Measurements from ENCODE around the gene ERAS.

DNA sequence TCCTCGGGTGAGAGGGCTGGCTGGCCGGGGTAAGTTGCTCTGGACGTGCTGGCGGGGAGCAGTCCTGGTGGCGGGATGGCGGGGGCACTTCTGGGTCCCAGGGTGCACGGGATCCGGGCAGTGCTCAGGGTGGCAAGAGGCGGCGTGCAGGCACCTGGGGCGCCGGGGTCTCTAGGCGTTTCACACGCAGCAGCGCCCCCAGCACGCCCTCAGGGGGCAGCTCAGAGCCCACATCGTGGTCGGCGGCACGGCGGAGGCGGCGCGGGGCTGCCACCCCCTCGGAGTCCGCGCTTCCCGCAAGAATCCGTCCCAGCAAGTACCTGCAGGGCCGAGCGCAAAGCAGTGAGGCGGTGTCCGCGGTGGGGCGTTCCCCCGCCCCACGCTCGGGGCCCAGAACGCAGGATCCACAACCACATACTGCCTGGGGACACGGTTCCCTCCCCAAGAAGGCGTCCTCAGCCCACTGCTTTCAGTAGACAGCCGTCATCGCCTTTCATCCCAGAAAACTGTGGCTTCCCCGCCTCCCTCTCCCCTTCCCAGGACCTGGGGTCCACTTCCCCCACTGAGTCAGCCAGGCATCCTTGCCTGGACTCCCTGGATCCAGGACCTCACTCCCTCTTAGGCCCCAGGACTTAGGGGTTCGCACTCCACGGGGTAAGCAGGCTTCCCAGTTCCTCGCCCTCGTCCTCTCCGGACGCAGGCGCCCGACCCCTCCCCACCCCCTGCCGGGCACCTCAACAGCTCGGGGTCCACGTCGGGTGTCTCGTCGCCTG is 5.0 kb downstream of the ERAS start:
- TF ChIP-seq JUND (IDR thresholded peaks at IDR 0.05) (no peak), EP300 (IDR thresholded peaks at IDR 0.05; ENCODE audit: borderline replicate concordance in 1 of 2, low read depth in 1 of 2, low read length in 1 of 2) (no peak), TAF1 (IDR thresholded peaks at IDR 0.05; ENCODE audit: borderline replicate concordance, low read depth, low read length) (no peak)
- TF ChIP-seq, protein P1, sequence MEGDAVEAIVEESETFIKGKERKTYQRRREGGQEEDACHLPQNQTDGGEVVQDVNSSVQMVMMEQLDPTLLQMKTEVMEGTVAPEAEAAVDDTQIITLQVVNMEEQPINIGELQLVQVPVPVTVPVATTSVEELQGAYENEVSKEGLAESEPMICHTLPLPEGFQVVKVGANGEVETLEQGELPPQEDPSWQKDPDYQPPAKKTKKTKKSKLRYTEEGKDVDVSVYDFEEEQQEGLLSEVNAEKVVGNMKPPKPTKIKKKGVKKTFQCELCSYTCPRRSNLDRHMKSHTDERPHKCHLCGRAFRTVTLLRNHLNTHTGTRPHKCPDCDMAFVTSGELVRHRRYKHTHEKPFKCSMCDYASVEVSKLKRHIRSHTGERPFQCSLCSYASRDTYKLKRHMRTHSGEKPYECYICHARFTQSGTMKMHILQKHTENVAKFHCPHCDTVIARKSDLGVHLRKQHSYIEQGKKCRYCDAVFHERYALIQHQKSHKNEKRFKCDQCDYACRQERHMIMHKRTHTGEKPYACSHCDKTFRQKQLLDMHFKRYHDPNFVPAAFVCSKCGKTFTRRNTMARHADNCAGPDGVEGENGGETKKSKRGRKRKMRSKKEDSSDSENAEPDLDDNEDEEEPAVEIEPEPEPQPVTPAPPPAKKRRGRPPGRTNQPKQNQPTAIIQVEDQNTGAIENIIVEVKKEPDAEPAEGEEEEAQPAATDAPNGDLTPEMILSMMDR (IDR thresholded peaks at IDR 0.05): no peak
- TF ChIP-seq, protein P2, sequence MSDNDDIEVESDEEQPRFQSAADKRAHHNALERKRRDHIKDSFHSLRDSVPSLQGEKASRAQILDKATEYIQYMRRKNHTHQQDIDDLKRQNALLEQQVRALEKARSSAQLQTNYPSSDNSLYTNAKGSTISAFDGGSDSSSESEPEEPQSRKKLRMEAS (IDR thresholded peaks at IDR 0.05; ENCODE audit: low read depth): no peak
